DOHH2 (cell line): ENCODE results near the gene SFI1.
"Not testable (repeated sequence)": the region's sequence is repeated elsewhere in the genome, so short reads cannot be mapped to it uniquely, and the experiment has no call there.

Source experiments
- CTCF ChIP-seq: fragments of 200-600 bp; sonication (generic); IDR thresholded peaks from one replicate; pipeline ENCODE4 v1.5.1; 2014; ENCODE audit warnings: antibody characterized with exemption, mild to moderate bottlenecking, low read depth, low read length; ENCODE audit not compliant: poor library complexity, severe bottlenecking
- EZH2phosphoT487 ChIP-seq: fragments of 200-600 bp; sonication (generic); IDR thresholded peaks from 2 replicates; pipeline ENCODE4 v1.6.1; 2017; ENCODE audit warnings: borderline replicate concordance, mild to moderate bottlenecking, antibody characterized with exemption, low read length, moderate library complexity, mixed read lengths

DNA sequence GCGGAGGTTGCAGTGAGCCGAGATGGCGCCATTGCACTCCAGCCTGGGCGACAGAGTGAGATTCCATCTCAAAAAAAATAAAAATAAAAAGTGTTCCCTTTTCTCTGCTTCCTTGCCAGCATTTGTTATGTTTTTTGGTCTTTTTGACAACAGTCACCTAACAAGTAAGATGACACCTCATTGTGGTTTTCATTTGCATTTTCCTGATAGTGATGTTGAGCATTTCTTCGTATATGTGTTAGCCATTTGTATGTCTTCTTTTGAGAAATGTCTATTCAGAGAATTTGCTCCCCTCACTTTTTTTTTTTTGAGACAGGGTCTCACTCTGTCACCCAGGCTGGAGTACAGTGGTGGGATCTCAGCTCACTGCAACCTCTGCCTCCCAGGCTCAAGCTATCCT is 27.8 kb downstream of the SFI1 start:
- not testable (repeated sequence) for TF ChIP-seq CTCF, EZH2phosphoT487
